C4-2B (cell line): ENCODE results near the gene DCHS2.

Experiments
- H3K27ac ChIP-seq: fragments of 450-650 bp; 2 replicates; pipeline ENCODE4 v1.5.1; 2017
- ZFX ChIP-seq: fragments of 450-650 bp; IDR thresholded peaks from 2 replicates; pipeline ENCODE4 v1.6.1; 2017
- TF ChIP-seq, protein P1 (sequence below): fragments of 450-650 bp; conservative IDR thresholded peaks from 2 replicates; pipeline ENCODE4 v1.5.1; 2017; ENCODE audit warnings: mild to moderate bottlenecking

Gene DCHS2

GRCh38 chr4:154277172-154277571 is 214.4 kb downstream of the DCHS2 start:
- TF ChIP-seq ZFX, result no peak
- TF ChIP-seq, protein P1, sequence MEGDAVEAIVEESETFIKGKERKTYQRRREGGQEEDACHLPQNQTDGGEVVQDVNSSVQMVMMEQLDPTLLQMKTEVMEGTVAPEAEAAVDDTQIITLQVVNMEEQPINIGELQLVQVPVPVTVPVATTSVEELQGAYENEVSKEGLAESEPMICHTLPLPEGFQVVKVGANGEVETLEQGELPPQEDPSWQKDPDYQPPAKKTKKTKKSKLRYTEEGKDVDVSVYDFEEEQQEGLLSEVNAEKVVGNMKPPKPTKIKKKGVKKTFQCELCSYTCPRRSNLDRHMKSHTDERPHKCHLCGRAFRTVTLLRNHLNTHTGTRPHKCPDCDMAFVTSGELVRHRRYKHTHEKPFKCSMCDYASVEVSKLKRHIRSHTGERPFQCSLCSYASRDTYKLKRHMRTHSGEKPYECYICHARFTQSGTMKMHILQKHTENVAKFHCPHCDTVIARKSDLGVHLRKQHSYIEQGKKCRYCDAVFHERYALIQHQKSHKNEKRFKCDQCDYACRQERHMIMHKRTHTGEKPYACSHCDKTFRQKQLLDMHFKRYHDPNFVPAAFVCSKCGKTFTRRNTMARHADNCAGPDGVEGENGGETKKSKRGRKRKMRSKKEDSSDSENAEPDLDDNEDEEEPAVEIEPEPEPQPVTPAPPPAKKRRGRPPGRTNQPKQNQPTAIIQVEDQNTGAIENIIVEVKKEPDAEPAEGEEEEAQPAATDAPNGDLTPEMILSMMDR, result no peak

DNA sequence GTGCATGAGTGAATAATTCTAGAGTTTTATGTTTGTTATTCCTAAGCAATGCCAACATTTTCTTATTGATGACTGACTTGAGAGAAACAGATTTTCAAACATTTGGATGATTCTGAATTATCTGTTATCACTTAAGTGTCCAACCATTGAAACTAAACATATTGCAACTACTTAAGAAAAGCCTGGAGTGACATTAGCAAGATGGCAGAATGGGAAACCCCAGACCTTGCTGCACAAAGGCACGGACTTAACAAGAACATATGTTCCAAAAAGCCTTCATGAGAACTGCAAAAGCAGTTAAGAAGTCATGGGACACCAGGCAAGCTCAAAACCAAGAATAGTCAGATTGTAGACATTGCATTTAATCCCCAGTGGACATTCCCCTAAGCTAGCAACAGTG is 215.1 kb downstream of the DCHS2 start:
- H3K27ac ChIP-seq, result no peak overlapping the region

More at GRCh38 chr4:154277172-154277571, 214.4 kb downstream of the DCHS2 start:
- H3K27ac ChIP-seq, result no peak overlapping the region

DNA sequence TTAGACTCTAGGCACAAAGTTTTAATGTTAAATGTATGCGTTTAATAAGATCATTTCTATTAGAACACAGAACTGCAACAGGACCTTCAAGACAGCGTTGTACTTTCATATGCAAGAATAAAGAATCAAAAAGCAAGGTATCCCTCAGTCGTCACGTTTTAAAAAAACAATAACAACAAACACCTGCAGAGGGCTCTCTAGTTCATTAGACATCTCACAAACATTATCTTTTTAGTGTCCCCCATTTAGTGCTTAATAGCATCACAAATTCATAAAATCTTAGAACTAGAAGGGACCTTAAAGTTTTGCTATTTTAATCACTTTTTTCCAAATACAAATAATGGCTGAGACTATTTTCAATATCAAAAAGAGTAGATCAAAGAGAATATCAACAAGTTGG is 236.6 kb downstream of the DCHS2 start:
- TF ChIP-seq, protein P1, result peak; percentile 45
- no peak for TF ChIP-seq ZFX
- H3K27ac ChIP-seq, result no peak overlapping the region

More for the DNA sequence above, 215.1 kb downstream of the DCHS2 start:
- TF ChIP-seq, protein P1, result no peak
- TF ChIP-seq ZFX, result no peak

GRCh38 chr4:154234576-154234975 is 257.0 kb downstream of the DCHS2 start:
- H3K27ac ChIP-seq, result no peak overlapping the region
- TF ChIP-seq, protein P1, result no peak
- TF ChIP-seq ZFX, result no peak

GRCh38 chr4:154231806-154232478 is 259.7 kb downstream of the DCHS2 start:
- TF ChIP-seq, protein P1, result no peak
- TF ChIP-seq ZFX, result no peak
- no peak overlapping the region for H3K27ac ChIP-seq

- H3K27ac ChIP-seq, result no peak overlapping the region
- no peak for TF ChIP-seq ZFX
- TF ChIP-seq, protein P1, result no peak
Observed at GRCh38 chr4:154230723-154231122, 260.9 kb downstream of the DCHS2 start.

GRCh38 chr4:154230091-154230490 is 261.5 kb downstream of the DCHS2 start:
- TF ChIP-seq ZFX, result no peak
- TF ChIP-seq, protein P1, result no peak
- H3K27ac ChIP-seq, result no peak overlapping the region
